OCI-LY3 (cell line): ENCODE results near the gene NFIC.

Experiments
- H2AFZ ChIP-seq: fragments of 200-600, 300-600 bp; shearing (Covaris generic); 2 replicates; pipeline ENCODE4 v1.6.0; 2014; ENCODE audit warnings: antibody characterized with exemption, low read depth, low read length
- H3K27ac ChIP-seq: fragments of 200-600, 300-600 bp; sonication (generic); 2 replicates; pipeline ENCODE4 v1.5.1; 2014; ENCODE audit warnings: mild to moderate bottlenecking, low read length, moderate library complexity, mixed read lengths
- H3K27me3 ChIP-seq: fragments of 200-600, 300-600 bp; sonication (generic); 2 replicates; pipeline ENCODE4 v1.6.1; 2014; ENCODE audit warnings: low read depth, low read length, mixed read lengths
- H3K36me3 ChIP-seq: fragments of 200-600, 300-600 bp; sonication (generic); replicated peaks from 2 replicates; pipeline ENCODE3; 2014; ENCODE audit warnings: low read depth, low read length, mixed read lengths
- H3K4me1 ChIP-seq: fragments of 300-600, 200-600 bp; sonication (generic); 2 replicates; pipeline ENCODE4 v1.6.1; 2014; ENCODE audit warnings: low read length, mixed read lengths
- H3K4me2 ChIP-seq: fragments of 200-600, 300-600 bp; sonication (generic); 2 replicates; pipeline ENCODE4 v1.6.1; 2014; ENCODE audit warnings: low read length, mixed read lengths
- H3K4me3 ChIP-seq: fragments of 300-600, 200-600 bp; sonication (generic); 2 replicates; pipeline ENCODE4 v1.5.1; 2014; ENCODE audit warnings: antibody characterized with exemption, mild to moderate bottlenecking, low read length, moderate library complexity
- H3K79me2 ChIP-seq: fragments of 300-600, 200-600 bp; shearing (Covaris generic); 2 replicates; pipeline ENCODE4 v1.6.1; 2014; ENCODE audit warnings: mild to moderate bottlenecking, low read length, mixed read lengths
- H3K9ac ChIP-seq: fragments of 300-600, 200-600 bp; shearing (Covaris generic); 2 replicates; pipeline ENCODE4 v1.6.0; 2014; ENCODE audit warnings: mild to moderate bottlenecking, low read length, moderate library complexity
- H3K9me3 ChIP-seq: fragments of 200-600, 300-600 bp; shearing (Covaris generic); 2 replicates; pipeline ENCODE4 v1.6.1; 2014; ENCODE audit warnings: low read length, mixed read lengths; ENCODE audit not compliant: insufficient read depth
- H4K20me1 ChIP-seq: fragments of 200-600, 300-600 bp; sonication (generic); 2 replicates; pipeline ENCODE4 v1.6.1; 2016; ENCODE audit warnings: low read length, mixed read lengths; ENCODE audit not compliant: insufficient read depth
- CTCF ChIP-seq: fragments of 200-600, 300-600 bp; sonication (generic); IDR thresholded peaks from 2 replicates; pipeline ENCODE4 v1.5.1; 2014; ENCODE audit warnings: antibody characterized with exemption, low read length, low read depth
- EZH2phosphoT487 ChIP-seq: fragments of 200-600 bp; shearing (Covaris generic); IDR thresholded peaks from 2 replicates; pipeline ENCODE4 v1.6.1; 2018; ENCODE audit warnings: antibody characterized with exemption, mixed run types, low read depth

The NFIC gene

GRCh38 chr19:3411636-3412035 lies 45.3 kb downstream of the NFIC start:
- Histone ChIP-seq H3K9me3 (no peaks in the 10 kb centered on the region), H3K9ac (no peak overlapping the region), H3K27me3 (no peaks in the 10 kb centered on the region), H3K36me3 (peaks cover 3% of the 10 kb centered on the region), H3K4me1 (no peaks in the 10 kb centered on the region), H2AFZ (no peak overlapping the region), H4K20me1 (peaks cover 44% of the 10 kb centered on the region), H3K4me2 (no peak overlapping the region), H3K4me3 (no peak overlapping the region), H3K27ac (no peak overlapping the region), H3K79me2 (peaks cover 62% of the 10 kb centered on the region)
- TF ChIP-seq CTCF (no peak), EZH2phosphoT487 (no peak)

- no peak overlapping the region for H3K4me2 ChIP-seq
- H3K9me3 ChIP-seq = no peaks in the 10 kb centered on the region
- H3K27me3 ChIP-seq = no peaks in the 10 kb centered on the region
- TF ChIP-seq CTCF (no peak), EZH2phosphoT487 (no peak)
- no peak overlapping the region for H2AFZ ChIP-seq
- H3K27ac ChIP-seq = no peak overlapping the region
- no peak overlapping the region for H3K9ac ChIP-seq
- H4K20me1 ChIP-seq = peaks cover 41% of the 10 kb centered on the region
- no peaks in the 10 kb centered on the region for H3K4me1 ChIP-seq
- H3K79me2 ChIP-seq = peaks cover 60% of the 10 kb centered on the region
- H3K4me3 ChIP-seq = no peak overlapping the region
- peaks cover 3% of the 10 kb centered on the region for H3K36me3 ChIP-seq
These were observed 45.7 kb downstream of the NFIC start for GRCh38 chr19:3412066-3412465.

GRCh38 chr19:3413796-3414327 lies 47.5 kb downstream of the NFIC start:
- Histone ChIP-seq H3K4me2 (no peak overlapping the region), H3K9me3 (no peaks in the 10 kb centered on the region), H3K79me2 (peaks cover 54% of the 10 kb centered on the region), H4K20me1 (peaks cover 32% of the 10 kb centered on the region), H3K27ac (no peak overlapping the region), H3K27me3 (no peaks in the 10 kb centered on the region), H3K36me3 (peaks cover 3% of the 10 kb centered on the region), H3K4me3 (no peak overlapping the region), H2AFZ (no peak overlapping the region), H3K9ac (no peak overlapping the region), H3K4me1 (no peaks in the 10 kb centered on the region)
- TF ChIP-seq CTCF (no peak), EZH2phosphoT487 (no peak)

GRCh38 chr19:3415695-3416094 lies 49.3 kb downstream of the NFIC start:
- H3K9me3 ChIP-seq = no peaks in the 10 kb centered on the region
- no peak overlapping the region for H3K27ac ChIP-seq
- no peaks in the 10 kb centered on the region for H3K4me1 ChIP-seq
- H3K79me2 ChIP-seq = peaks cover 42% of the 10 kb centered on the region
- peaks cover 16% of the 10 kb centered on the region for H4K20me1 ChIP-seq
- H2AFZ ChIP-seq = no peak overlapping the region
- peaks cover 3% of the 10 kb centered on the region for H3K36me3 ChIP-seq
- H3K4me2 ChIP-seq = no peak overlapping the region
- no peaks in the 10 kb centered on the region for H3K27me3 ChIP-seq
- TF ChIP-seq EZH2phosphoT487 (no peak), CTCF (no peak)
- H3K9ac ChIP-seq = no peak overlapping the region
- no peak overlapping the region for H3K4me3 ChIP-seq
